HG02642 (cell line): ENCODE results near the gene CLTB.

ENCODE experiments used
- ATAC-seq: cut with Tn5 transposase; IDR thresholded peaks from one replicate; pipeline ENCODE4 v1.9.1; 2021; ENCODE audit warnings: mild to moderate bottlenecking; ENCODE audit not compliant: unreplicated experiment, poor library complexity

CLTB gene

GRCh38 chr5:176384366-176384930 lies 31.9 kb downstream of the CLTB start:
- ATAC-seq = no peak

DNA sequence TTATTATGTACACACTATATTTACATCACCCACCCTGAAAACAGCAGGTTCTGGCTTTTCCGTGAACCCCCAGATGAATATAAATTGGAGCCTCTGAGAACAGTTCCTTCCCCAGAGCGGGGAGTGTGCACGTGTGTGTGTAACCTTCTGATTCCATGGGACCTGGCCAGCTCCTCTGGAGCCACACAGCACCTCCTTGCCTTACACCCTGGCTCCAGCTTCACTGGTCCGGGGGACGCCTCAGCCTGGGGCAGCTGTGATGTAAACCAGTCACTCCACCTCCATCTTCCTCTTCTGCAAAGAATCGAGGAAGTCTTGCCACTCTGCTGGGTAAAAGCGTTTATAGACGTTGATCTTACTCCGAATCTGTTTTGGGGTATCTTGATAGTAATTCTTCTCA lies 32.4 kb downstream of the CLTB start:
- ATAC-seq = no peak

DNA sequence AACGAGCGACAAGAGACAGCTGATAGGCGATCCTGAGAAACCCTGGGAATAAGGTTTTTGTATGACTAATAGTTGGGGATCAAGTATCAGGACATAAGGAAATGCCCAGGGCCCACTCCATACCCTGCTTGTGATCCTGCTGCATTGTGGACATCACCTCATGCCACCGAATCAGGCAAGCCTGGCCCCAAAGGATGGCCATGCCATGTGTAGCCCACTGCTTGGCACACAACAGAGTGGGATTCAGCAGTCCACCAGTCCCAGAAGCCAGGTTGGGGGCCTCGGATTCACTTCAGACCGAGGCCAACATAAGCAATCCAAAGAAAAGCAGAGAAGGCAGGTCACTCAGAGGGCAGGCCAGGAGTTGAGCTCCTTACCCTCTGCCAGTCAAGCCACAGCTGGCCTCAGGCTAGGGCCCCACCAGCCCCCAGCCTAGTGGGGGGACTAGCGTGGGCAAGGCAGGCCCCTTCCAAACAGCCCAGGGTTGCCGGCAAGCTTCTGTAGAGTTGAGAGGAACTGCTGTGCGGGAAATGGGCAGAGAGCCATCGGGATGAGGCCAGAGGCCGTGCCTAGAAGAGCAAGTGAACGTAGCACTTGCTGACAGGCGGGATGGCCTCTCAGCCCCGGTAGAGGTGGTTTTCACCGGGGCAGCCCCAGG lies 33.0 kb downstream of the CLTB start:
- ATAC-seq = no peak

DNA sequence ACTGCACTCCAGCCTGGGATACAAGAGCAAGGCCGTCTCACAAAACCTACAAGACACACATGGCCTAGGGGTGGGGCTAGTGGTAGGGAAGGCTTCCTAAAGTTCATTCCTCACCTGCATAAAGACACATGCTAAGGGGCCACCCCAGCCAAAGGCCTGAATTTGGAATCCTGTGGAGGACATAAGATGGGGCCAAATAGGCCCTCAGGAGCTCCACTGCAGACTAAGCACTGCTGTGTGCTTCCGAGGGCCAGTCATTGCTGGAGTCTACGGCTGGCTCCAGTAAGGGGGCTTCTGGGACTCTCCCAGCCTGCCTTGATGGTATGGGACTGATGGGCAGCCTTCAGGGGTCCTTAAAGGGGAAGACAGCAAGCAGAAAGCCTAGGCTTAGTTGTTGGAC lies 33.6 kb downstream of the CLTB start:
- ATAC-seq = no peak

DNA sequence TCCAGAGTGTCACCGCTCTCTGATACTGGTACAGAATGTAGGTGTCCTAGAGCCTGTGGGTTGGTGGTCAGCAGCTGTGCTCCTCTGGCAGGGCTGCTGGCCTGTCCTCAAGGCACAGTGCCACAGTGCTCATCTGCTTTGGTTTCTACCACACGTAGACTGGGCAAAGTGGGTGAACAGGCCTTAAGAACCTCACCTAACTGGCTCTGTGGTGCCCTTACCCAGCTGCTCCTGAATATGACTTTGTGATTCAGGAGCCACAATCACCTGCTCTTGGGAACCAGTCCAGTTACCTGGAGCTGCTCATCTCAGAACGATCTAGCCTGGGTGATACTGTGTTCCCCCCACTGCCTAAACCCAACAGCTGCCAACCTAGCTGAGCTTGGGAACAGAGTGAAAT lies 34.4 kb downstream of the CLTB start:
- no peak for ATAC-seq

GRCh38 chr5:176381423-176381822 lies 34.9 kb downstream of the CLTB start:
- ATAC-seq = no peak

- ATAC-seq = no peak
Measured at GRCh38 chr5:176379881-176380280, 36.5 kb downstream of the CLTB start.

DNA sequence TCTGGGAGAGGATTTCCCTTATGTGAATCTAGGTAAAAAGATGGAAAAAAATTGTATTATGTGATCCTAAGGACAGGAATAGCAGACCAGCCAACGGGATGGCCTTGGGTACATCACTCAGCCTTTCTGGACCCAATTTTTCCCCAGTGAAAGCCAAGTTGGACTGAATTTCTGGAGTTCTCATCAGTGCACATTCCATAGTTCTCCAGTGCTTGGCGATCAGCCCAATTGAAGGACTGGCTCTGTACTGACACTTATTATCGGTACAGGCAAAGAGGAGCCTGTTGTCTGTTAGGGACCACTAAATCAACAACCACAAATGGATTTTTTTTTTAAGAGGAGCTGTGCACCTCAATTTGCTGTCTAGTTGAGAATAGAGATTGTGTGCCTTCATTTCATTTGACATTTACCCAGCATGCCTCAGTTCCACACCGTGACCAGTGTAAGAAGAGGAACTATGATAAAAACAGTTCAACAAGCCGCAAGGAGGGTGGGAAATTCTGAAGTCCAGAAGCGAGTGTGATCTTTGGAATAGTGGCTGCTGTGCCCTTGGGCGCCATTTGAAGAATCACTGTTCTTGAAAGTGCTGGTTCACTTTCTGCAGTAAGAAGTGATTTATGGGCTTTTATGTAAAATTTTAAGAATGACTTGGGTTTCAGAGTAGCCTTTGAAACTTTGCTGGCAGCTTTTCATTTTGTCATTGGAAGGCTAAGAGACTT lies 43.1 kb downstream of the CLTB start:
- no peak for ATAC-seq

- no peak for ATAC-seq
Measured at GRCh38 chr5:176371621-176372539, 44.5 kb downstream of the CLTB start.

- no peak for ATAC-seq
Measured at GRCh38 chr5:176369934-176370711, 46.2 kb downstream of the CLTB start.

GRCh38 chr5:176368726-176369125 lies 47.6 kb downstream of the CLTB start:
- no peak for ATAC-seq

- no peak for ATAC-seq
Measured at GRCh38 chr5:176366232-176366894, 50.0 kb downstream of the CLTB start.

- peak; percentile 41 for ATAC-seq
Measured at GRCh38 chr5:176365351-176366231, 50.7 kb downstream of the CLTB start, which contains the start of gene ARL10. TSS of gene ARL10 (plus strand) at chr5:176365487. CDS start at chr5:176365564, 77 bp downstream.

GRCh38 chr5:176364765-176365350 lies 51.5 kb downstream of the CLTB start:
- ATAC-seq = no peak

DNA sequence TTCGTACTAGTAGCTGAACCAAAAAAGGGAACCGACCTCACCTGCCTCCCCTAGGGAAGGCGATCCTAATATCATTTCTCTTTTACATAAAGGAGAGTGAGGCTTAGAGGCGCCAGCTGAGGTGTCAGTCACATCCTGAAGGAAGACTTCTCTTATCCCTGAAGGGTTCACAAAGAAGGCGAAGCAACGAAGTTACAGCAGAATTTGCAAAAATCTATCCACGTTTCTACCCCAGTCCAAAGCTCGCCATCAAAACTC lies 54.2 kb downstream of the CLTB start:
- peak; percentile 5 for ATAC-seq

GRCh38 chr5:176361437-176362232 lies 54.7 kb downstream of the CLTB start, which contains the start of gene KIAA1191:
TSS of gene KIAA1191 (minus strand) at chr5:176361764. CDS start at chr5:176359508, 2,256 bp downstream.
- ATAC-seq = peak; percentile 87

DNA sequence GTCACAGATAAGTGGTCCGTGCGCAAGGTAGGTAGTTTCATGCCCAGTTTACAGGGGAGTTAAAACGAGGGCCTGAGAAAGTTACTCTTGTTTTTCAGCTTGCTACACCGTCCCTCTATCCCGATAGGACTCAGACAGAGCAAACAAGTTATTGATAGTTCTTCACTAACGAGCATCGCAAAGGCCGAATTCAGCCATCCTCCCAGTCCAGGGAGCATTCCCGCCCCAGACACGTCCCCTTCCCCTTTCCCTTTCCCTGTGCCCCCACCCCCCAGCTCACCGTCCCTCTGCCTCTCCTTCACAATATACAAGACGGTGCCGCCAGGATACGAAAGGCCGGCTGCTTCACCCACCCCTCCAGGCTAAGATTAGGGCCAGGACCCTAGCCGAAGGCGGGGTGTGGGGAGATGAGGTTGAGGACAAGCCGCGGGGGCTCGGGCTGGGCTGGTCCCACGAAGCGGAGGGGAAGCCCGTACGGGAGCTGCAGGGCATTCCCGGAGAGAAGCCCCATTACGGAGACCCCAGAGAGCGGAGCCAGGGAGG lies 55.4 kb downstream of the CLTB start:
- no peak for ATAC-seq
